Tibial artery (tissue), 4 donors: ENCODE measurements around the gene SATB2.

Experiments
- DNase-seq, 2 donors: peaks; one replicate each; pipeline ENCODE4 v3.0.0-alpha.2; 2019
- H3K27ac ChIP-seq, 2 donors: fragments of 200-600 bp; sonication (generic) in 1 of 2; 1 replicate in 1 of 2; 2 replicates in 1 of 2; pipeline ENCODE4 v1.5.1; 2018 to 2019; ENCODE audit warnings: mild to moderate bottlenecking in 1 of 2
- H3K27me3 ChIP-seq, 2 donors: fragments of 200-600 bp; sonication (generic) in 1 of 2; one replicate each; pipeline versions ENCODE4 v1.5.1 to v1.6.0; 2016 to 2019
- H3K36me3 ChIP-seq, 3 donors: fragments of 200-600 bp; sonication (generic) in 2 of 3; one replicate each; pipeline ENCODE4 v1.5.1; 2016 to 2019; ENCODE audit warnings: mild to moderate bottlenecking in 2 of 3
- H3K4me1 ChIP-seq, 4 donors: fragments of 200-600 bp; sonication (generic) in 2 of 4; 1 replicate in 3 of 4; 2 replicates in 1 of 4; pipeline ENCODE4 v1.5.1; 2016 to 2019
- H3K4me3 ChIP-seq, 2 donors: fragments of 200-600 bp; sonication (generic) in 1 of 2; 1 replicate in 1 of 2; 2 replicates in 1 of 2; pipeline ENCODE4 v1.5.1; 2018 to 2019; ENCODE audit warnings: mild to moderate bottlenecking in 2 of 2
- H3K9me3 ChIP-seq, 3 donors: fragments of 200-600 bp; sonication (generic) in 1 of 3; one replicate each; pipeline ENCODE4 v1.5.1; 2016 to 2019
- intact Hi-C: fragments of 100-400 bp; cut with DNase I; formaldehyde crosslinking; loops from one replicate; pipeline ENCODE4 v1.15.0; 2023; ENCODE audit warnings: low total_unique reads
- TF ChIP-seq, protein P1 (sequence below), 2 experiments: fragments of 200-600 bp in 1 of 2; fragments of 450-650 bp in 1 of 2; IDR thresholded peaks; one replicate each; pipeline ENCODE4 v1.5.1; 2017 to 2019; ENCODE audit warnings: antibody characterized with exemption in 2 of 2, mild to moderate bottlenecking in 1 of 2, moderate library complexity in 1 of 2

Gene SATB2

DNA sequence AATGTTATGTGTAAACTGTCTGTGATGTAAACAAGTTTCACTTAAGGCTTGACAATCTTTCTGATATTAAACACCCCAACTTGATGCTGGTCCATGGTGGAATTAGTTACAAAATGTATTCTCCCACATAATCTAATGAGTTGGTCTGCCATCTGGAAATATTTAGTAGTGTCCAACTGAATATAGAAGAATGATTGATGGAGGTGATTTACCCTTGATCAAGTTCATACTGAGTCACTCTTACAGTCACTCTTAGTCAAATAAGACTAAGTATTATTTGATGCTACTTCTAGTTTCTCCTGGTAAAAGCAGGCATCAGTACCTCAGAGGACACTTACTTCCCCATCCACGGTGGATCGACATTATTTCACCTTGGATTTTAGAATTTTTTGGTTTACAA lies 198.1 kb downstream of the SATB2 start:
- TF ChIP-seq, protein P1, sequence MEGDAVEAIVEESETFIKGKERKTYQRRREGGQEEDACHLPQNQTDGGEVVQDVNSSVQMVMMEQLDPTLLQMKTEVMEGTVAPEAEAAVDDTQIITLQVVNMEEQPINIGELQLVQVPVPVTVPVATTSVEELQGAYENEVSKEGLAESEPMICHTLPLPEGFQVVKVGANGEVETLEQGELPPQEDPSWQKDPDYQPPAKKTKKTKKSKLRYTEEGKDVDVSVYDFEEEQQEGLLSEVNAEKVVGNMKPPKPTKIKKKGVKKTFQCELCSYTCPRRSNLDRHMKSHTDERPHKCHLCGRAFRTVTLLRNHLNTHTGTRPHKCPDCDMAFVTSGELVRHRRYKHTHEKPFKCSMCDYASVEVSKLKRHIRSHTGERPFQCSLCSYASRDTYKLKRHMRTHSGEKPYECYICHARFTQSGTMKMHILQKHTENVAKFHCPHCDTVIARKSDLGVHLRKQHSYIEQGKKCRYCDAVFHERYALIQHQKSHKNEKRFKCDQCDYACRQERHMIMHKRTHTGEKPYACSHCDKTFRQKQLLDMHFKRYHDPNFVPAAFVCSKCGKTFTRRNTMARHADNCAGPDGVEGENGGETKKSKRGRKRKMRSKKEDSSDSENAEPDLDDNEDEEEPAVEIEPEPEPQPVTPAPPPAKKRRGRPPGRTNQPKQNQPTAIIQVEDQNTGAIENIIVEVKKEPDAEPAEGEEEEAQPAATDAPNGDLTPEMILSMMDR (IDR thresholded peaks at IDR 0.05): no peak
- intact Hi-C loops: no loop called here

DNA sequence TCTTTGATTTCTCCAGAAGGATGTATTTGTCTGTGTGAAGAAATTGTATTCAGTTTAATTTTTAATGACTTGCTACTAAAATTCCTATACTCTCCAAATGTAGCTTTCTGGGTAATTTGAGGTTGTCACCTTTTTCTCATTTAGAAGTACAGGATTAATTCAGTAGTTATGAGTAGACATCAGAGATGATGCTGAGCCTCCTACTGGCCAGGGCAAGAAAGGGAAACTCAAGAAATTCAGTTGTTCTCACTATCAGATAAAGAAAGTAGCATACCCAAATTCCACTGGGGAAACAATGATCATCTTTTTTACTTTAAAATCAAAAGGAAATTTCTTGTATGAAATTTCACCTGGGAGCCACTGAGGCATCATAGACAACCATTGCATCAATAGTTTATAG lies 199.4 kb downstream of the SATB2 start:
- Histone ChIP-seq H3K4me1 (no peaks in the 10 kb centered on the region), H3K9me3 (peaks cover 0 to 15% (median 1%) of the 10 kb centered on the region in 3 donors), H3K4me3 (no peak overlapping the region), H3K27ac (no peak overlapping the region), H3K27me3 (no peaks in the 10 kb centered on the region), H3K36me3 (no peaks in the 10 kb centered on the region)
- intact Hi-C loops: no loop called here
- TF ChIP-seq, protein P1 (IDR thresholded peaks at IDR 0.05): no peak
- no peak for DNase-seq

More for the DNA sequence above, 198.1 kb downstream of the SATB2 start:
- Histone ChIP-seq H3K9me3 (peaks cover 0 to 18% (median 6%) of the 10 kb centered on the region in 3 donors), H3K4me3 (no peak overlapping the region), H3K27me3 (no peaks in the 10 kb centered on the region), H3K4me1 (no peaks in the 10 kb centered on the region), H3K27ac (no peak overlapping the region), H3K36me3 (no peaks in the 10 kb centered on the region)
- no peak for DNase-seq

DNA sequence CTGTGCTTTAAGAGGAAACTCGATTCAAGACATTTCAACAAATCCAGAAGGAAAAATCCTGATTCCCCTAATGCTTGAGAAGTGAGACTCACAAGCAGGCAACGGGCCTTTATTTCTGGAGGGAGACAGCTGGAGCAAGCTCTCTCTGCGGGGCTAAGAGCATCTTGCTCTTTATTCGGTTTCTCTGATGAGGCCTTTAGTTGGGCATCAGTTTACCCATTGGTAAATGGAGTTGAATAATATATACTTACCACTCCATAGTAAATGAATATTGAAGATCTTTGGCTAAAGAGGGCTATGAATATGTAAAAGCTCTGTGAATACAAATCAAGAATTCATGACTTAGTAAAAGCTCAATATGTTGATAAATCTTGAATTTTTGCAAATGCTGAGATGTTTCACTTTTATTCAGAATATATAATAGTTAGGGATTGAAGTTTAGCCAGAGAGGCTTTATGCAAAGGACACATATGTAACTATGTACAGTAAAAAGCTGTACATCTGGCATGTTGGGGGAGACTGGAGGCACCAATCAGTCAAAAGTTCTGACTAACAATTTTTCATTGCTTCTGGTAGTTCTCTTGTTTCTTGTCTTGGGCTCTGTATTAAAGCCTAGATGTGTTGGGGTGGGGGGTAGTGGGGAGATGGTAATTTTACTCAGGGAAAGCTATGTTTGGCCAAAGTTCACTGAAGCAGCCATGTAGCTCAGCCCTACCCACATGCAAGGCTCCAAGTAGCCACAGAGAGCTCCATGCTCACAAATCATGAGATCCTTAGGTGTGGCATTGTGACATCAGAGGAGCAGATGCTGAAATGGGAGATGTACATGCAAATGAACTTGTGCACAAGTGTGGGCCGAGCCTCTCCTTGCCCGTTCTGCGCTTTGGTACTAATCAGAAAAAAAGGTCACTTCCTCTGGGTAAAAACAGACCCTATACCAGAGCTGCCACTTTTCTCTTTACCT lies 200.2 kb downstream of the SATB2 start:
- no peak overlapping the region for H3K4me3 ChIP-seq
- intact Hi-C loops: no loop called here
- H3K36me3 ChIP-seq: no peaks in the 10 kb centered on the region
- H3K27me3 ChIP-seq: no peaks in the 10 kb centered on the region
- H3K9me3 ChIP-seq: peaks cover 0 to 7% (median 0%) of the 10 kb centered on the region in 3 donors
- no peak for DNase-seq
- H3K27ac ChIP-seq: no peak overlapping the region
- H3K4me1 ChIP-seq: no peaks in the 10 kb centered on the region
- TF ChIP-seq, protein P1 (IDR thresholded peaks at IDR 0.05): no peak

GRCh38 chr2:199230091-199230490 lies 227.6 kb downstream of the SATB2 start:
- TF ChIP-seq, protein P1 (IDR thresholded peaks at IDR 0.05): no peak
- Histone ChIP-seq H3K4me3 (no peak overlapping the region), H3K27me3 (no peaks in the 10 kb centered on the region), H3K4me1 (no peaks in the 10 kb centered on the region), H3K27ac (no peak overlapping the region), H3K9me3 (no peaks in the 10 kb centered on the region), H3K36me3 (no peaks in the 10 kb centered on the region)
- DNase-seq: no peak
- intact Hi-C loops: no loop called here

- DNase-seq: no peak
- Histone ChIP-seq H3K27me3 (no peaks in the 10 kb centered on the region), H3K4me3 (no peak overlapping the region), H3K36me3 (no peaks in the 10 kb centered on the region), H3K4me1 (no peaks in the 10 kb centered on the region), H3K27ac (no peak overlapping the region), H3K9me3 (no peaks in the 10 kb centered on the region)
- TF ChIP-seq, protein P1 (IDR thresholded peaks at IDR 0.05): no peak
- intact Hi-C loops: no loop called here
These were observed 228.6 kb downstream of the SATB2 start for GRCh38 chr2:199228887-199229819.
